Small intestine (tissue), 7 donors: ENCODE results near the gene KCP. TPM values are rescaled to one million over a fixed set of nuclear protein-coding genes. Genes with fewer than 3 reads are reported as not detected.

Experiments
- DNase-seq, 2 donors: peaks; one replicate each; pipeline versions ENCODE4 v3.0.0 to v3.0.0-alpha.2; 2013
- FAIRE-seq: peaks from 2 replicates; lab custom pipeline; 2012; peaks lifted over from hg19 to GRCh38; lab: Jason Lieb, UNC
- H3K27ac ChIP-seq, 3 donors: one replicate each; pipeline ENCODE4 v1.5.1; 2013; ENCODE audit warnings: low read length in 2 of 3, mild to moderate bottlenecking in 2 of 3, control low read depth in 1 of 3, inconsistent platforms in 1 of 3, low read depth in 1 of 3, moderate library complexity in 1 of 3
- H3K27me3 ChIP-seq, 3 donors: one replicate each; pipeline ENCODE4 v1.6.1; 2013; ENCODE audit warnings: low read length in 3 of 3, inconsistent platforms in 1 of 3; ENCODE audit not compliant: control insufficient read depth in 3 of 3, insufficient read depth in 3 of 3
- H3K36me3 ChIP-seq, 3 donors: one replicate each; pipeline ENCODE4 v1.6.1; 2013; ENCODE audit warnings: low read length in 3 of 3, inconsistent platforms in 1 of 3, low read depth in 1 of 3, mild to moderate bottlenecking in 1 of 3, moderate library complexity in 1 of 3; ENCODE audit not compliant: control insufficient read depth in 3 of 3, insufficient read depth in 2 of 3
- H3K4me1 ChIP-seq, 3 donors: one replicate each; pipeline ENCODE4 v1.6.1; 2013; ENCODE audit warnings: low read length in 2 of 3, inconsistent platforms in 1 of 3, low read depth in 1 of 3, mild to moderate bottlenecking in 1 of 3, moderate library complexity in 1 of 3; ENCODE audit not compliant: control insufficient read depth in 3 of 3, insufficient read depth in 2 of 3
- H3K4me3 ChIP-seq, 3 donors: one replicate each; pipeline ENCODE4 v1.5.1; 2013; ENCODE audit warnings: low read length in 3 of 3, control low read depth in 1 of 3, inconsistent platforms in 1 of 3, low read depth in 1 of 3, mild to moderate bottlenecking in 1 of 3, moderate library complexity in 1 of 3
- H3K9me3 ChIP-seq, 2 donors: one replicate each; pipeline ENCODE4 v1.6.1; 2013; ENCODE audit warnings: low read depth in 1 of 2, low read length in 1 of 2; ENCODE audit not compliant: control insufficient read depth in 2 of 2, insufficient read depth in 1 of 2
- WGBS, 3 donors: extraction: QIAGEN DNeasy Blood & Tissue Kit; methylation state at CpG; one replicate each; pipeline ENCODE4 v1.1.7; 2013; 5-methylcytosine and 5-hydroxymethylcytosine counted together
- polyA plus RNA-seq, 4 donors: library from polyadenylated mRNA; stranded (reverse) in 3 of 4; unstranded in 1 of 4; fragments of 200-250 nt in 3 of 4; fragments of 120-200 nt in 1 of 4; gene quantifications; one replicate each; pipeline versions ENCODE4 v1.2.1 to v1.2.3, GENCODE V29; 2013
- donor health status: healthy with polysubstance abuse.
- donor health status: control.
- donor health status: control.
- donor health status: Bipolar disorder and iron deficiency.
- donor health status: healthy.

The KCP gene
- polyA plus RNA-seq, 4 donors = 0.52 to 5.1 (median 1.9) TPM

GRCh38 chr7:128889121-128889520 lies 21.4 kb downstream of the KCP start:
- peaks cover 0 to 12% (median 0%) of the 10 kb centered on the region in 3 donors for H3K27me3 ChIP-seq
- no peaks in the 10 kb centered on the region for H3K36me3 ChIP-seq
- DNase-seq (no peak), FAIRE-seq (no peak)
- peaks cover 0 to 24% (median 3%) of the 10 kb centered on the region in 3 donors for H3K4me1 ChIP-seq
- no peak overlapping the region for H3K4me3 ChIP-seq
- no peak overlapping the region for H3K27ac ChIP-seq
- H3K9me3 ChIP-seq = no peaks in the 10 kb centered on the region
- WGBS, 3 donors = 56 to 72% (median 69%) methylated on average over 8 of the region's 8 CpGs

GRCh38 chr7:128888756-128889095 lies 21.8 kb downstream of the KCP start:
- Histone ChIP-seq H3K27ac (no peak overlapping the region), H3K36me3 (no peaks in the 10 kb centered on the region), H3K4me1 (peaks cover 0 to 27% (median 4%) of the 10 kb centered on the region in 3 donors), H3K9me3 (no peaks in the 10 kb centered on the region), H3K27me3 (peaks cover 0 to 12% (median 0%) of the 10 kb centered on the region in 3 donors), H3K4me3 (no peak overlapping the region)
- no peak for FAIRE-seq
- no peak for DNase-seq
- WGBS, 3 donors = 73 to 82% (median 75%) methylated on average over 11 of the region's 11 CpGs

GRCh38 chr7:128888039-128888755 lies 22.3 kb downstream of the KCP start:
- Histone ChIP-seq H3K9me3 (no peaks in the 10 kb centered on the region), H3K27ac (no peak overlapping the region), H3K27me3 (peaks cover 0 to 12% (median 0%) of the 10 kb centered on the region in 3 donors), H3K4me1 (peaks cover 0 to 24% (median 2%) of the 10 kb centered on the region in 3 donors), H3K4me3 (no peak overlapping the region), H3K36me3 (no peaks in the 10 kb centered on the region)
- no peak for FAIRE-seq
- 75 to 87% (median 75%) methylated on average over 7 of the region's 7 CpGs for WGBS, 3 donors
- no peak for DNase-seq

- no peak for DNase-seq
- Histone ChIP-seq H3K4me1 (peaks cover 0 to 17% (median 2%) of the 10 kb centered on the region in 3 donors), H3K9me3 (no peaks in the 10 kb centered on the region), H3K27ac (no peak overlapping the region), H3K36me3 (no peaks in the 10 kb centered on the region), H3K4me3 (no peak overlapping the region), H3K27me3 (peaks cover 0 to 12% (median 0%) of the 10 kb centered on the region in 3 donors)
- 72 to 92% (median 88%) methylated on average over 7 of the region's 7 CpGs for WGBS, 3 donors
- no peak for FAIRE-seq
Observed at GRCh38 chr7:128887169-128888038, 23.1 kb downstream of the KCP start.

- Histone ChIP-seq H3K27ac (no peak overlapping the region), H3K36me3 (no peaks in the 10 kb centered on the region), H3K4me3 (no peak overlapping the region), H3K9me3 (no peaks in the 10 kb centered on the region), H3K27me3 (peaks cover 0 to 9% (median 0%) of the 10 kb centered on the region in 3 donors), H3K4me1 (peaks cover 0 to 16% (median 2%) of the 10 kb centered on the region in 3 donors)
- WGBS, 3 donors = 66 to 79% (median 73%) methylated on average over 8 to 14 of the region's 14 CpGs
- FAIRE-seq (no peak), DNase-seq (no peak)
Observed at GRCh38 chr7:128886391-128887168, 23.9 kb downstream of the KCP start.

DNA sequence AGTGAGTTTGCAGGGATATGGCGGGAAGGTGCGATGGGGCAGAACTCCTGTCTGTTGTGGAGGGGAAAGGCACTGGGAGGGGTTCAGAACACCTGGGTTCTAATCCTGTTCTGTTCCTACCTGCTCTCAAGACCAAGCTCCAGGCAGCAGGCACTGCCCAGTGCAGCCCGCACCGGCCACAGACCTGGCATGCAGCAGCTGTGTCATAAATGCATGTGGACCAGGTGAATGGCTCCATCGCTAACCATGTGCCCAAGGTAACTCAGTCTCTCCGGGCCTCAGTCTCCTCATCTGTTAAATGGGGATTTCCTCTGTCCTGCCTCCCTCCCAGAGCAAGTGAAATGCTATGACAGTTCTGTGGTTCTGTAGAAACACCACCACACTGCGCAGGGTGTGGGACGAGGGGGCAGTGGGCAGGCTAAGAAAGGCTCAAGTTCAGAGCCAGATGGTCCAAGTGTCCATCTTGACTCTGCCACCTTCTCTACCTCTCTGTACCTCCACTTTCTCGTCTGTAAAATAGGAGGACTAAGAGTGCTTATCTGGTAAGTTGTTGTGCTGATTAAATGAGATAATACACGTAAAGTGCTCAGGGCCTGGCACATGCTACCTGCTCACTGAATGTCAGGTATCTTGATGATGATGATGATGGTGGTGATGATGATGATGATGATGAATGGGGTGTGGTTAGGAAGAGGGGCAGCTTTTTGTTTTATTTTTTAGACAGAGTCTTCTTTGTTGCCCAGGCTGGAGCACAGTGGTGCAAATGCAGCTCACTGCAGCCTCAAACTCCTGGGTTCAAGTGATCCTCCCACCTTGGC lies 24.9 kb downstream of the KCP start:
- no peak for FAIRE-seq
- H3K9me3 ChIP-seq = no peaks in the 10 kb centered on the region
- DNase-seq = no peak
- WGBS, 3 donors = 88 to 90% (median 89%) methylated on average over 10 of the region's 10 CpGs
- H3K27me3 ChIP-seq = peaks cover 0 to 2% (median 0%) of the 10 kb centered on the region in 3 donors
- no peak overlapping the region for H3K4me3 ChIP-seq
- no peak overlapping the region for H3K27ac ChIP-seq
- H3K4me1 ChIP-seq = peaks cover 0 to 10% (median 2%) of the 10 kb centered on the region in 3 donors
- no peaks in the 10 kb centered on the region for H3K36me3 ChIP-seq

DNA sequence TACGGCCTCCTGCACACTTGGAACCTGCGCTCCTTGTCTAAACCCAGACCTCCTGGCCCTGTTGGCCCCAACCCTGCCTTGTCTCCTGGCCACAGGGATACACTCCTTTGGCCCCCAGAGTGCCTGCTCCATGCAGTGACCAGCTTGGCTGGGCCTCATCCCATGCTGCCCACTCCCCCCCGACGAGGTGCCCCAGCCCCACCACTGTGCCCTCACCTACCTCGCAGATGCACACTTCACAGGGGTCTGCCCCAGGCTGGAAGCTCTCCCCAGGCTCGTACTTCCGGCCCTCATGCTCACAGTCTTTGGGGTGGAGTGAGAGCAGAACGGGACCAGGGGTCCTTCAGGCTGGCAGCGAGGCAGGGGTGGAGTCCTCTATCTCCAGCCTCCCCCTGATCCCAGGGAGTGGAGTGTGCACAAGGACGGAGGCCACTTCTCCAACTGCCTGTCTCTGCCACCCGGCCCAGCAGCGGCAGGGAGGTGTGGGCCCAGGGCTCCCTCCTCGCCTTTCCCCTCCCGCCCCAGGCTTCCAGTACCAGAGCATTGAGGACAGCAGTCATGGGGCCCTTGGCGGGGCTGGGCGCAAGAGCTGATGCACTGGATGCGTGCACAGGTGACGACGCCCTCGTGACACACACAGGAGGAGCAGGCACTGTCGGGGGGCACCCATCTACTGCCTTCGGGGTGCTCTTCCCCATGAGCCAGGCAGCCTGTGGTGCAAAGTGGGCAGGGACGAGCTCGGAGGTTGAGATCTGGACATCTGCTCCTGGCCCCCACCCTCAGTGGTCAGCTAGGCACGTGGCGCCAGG lies 25.7 kb downstream of the KCP start:
- no peak for FAIRE-seq

More for the DNA sequence above, 25.7 kb downstream of the KCP start:
- Histone ChIP-seq H3K36me3 (no peaks in the 10 kb centered on the region), H3K27me3 (no peaks in the 10 kb centered on the region), H3K4me3 (no peak overlapping the region), H3K27ac (no peak overlapping the region), H3K4me1 (peaks cover 0 to 10% (median 2%) of the 10 kb centered on the region in 3 donors), H3K9me3 (no peaks in the 10 kb centered on the region)
- DNase-seq = no peak
- 82 to 85% (median 83%) methylated on average over 26 of the region's 26 CpGs for WGBS, 3 donors
